GM18519 (cell line): Measurements from ENCODE around the gene VAPA.

Experiments used
- ATAC-seq: cut with Tn5 transposase; IDR thresholded peaks from one replicate; pipeline ENCODE4 v1.9.1; 2021; ENCODE audit warnings: mild to moderate bottlenecking, moderate library complexity; ENCODE audit not compliant: unreplicated experiment, low FRiP score

Gene VAPA

DNA sequence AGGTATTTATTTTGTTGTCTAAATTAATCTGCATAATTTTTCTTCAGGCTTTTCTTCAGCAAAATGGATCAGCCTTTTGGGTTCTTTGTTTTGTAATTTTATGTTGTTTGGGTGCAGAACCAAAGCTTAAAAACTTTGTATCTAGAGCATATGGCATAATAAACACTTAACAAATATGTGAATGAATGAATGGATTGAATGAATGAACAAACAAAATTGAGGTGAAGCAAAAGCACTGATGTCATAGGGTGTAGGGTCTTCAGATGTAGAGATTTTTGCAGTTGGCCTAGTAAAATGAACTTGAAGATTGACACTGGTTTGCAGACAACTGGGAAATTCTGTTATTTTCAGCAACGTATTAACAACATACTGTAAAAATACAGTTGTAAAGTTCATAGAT is 17.3 kb downstream of the VAPA start:
- no peak for ATAC-seq

DNA sequence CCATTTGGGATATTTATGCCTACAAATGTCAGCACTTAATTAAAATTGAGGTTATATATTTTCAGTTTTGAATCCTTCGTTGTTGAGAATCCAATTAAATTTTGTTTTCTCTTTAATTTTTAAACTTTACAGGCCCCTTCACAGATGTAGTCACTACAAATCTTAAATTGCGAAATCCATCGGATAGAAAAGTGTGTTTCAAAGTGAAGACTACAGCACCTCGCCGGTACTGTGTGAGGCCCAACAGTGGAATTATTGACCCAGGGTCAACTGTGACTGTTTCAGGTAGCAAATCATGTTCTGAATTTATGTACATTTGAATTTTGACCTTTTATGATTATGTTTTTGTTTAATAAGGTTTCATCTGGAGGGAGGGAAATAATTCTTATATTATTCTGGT is 17.9 kb downstream of the VAPA start:
- ATAC-seq = no peak

DNA sequence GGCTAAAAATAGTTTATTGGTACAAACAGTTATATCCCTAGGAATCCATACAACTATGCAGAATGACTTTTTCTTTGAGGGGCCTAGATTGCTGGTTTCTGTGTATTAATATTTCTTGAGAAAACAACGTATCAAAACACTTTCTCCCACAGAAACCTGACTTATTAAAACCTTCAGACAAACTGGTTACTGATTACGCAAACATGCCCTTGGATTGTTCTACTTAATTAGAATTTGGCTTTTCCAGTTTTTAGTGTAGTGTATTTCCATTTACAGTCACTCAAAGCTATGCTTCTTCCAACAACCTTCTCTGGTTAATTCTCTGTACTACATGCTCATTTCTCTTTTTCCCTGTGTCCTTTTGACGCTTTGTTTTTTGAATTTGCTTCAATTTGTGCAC is 20.0 kb downstream of the VAPA start:
- ATAC-seq = no peak

DNA sequence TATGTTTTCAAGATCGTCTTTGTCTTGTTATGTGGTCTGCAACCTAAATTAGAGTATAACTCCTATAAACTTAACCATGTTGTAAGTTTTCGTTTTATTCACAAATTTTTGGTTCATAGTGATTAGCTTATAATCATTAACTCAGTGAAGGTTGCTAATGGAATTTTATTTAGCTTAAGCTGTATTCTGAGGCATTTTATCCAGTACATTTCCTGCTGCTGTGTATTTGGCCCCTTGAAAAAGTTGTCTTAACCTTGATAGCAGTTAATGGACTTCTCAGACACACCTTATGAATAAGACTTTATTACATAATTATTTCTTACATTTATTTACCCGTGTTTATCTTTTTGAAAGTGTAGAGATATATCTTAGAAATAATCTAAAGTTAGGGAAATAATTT is 20.5 kb downstream of the VAPA start:
- no peak for ATAC-seq

DNA sequence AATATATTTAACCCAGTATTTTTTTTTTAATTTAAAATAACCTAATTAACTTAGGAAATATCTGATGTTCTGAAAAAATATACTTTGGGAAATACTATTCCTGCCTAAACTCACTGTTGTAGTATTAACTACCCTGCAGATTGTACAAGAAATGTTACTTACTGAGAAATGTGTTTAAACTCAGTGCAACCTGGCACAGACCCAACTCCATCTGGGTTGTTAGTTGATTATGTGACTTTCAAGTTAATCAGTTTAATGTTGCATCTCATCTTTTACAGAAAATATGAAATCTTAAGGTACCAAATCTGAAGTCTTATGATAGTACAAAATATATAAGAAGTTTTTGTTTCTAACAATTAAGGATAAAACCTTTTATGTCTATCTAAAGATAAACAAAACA is 27.3 kb downstream of the VAPA start:
- ATAC-seq = no peak

DNA sequence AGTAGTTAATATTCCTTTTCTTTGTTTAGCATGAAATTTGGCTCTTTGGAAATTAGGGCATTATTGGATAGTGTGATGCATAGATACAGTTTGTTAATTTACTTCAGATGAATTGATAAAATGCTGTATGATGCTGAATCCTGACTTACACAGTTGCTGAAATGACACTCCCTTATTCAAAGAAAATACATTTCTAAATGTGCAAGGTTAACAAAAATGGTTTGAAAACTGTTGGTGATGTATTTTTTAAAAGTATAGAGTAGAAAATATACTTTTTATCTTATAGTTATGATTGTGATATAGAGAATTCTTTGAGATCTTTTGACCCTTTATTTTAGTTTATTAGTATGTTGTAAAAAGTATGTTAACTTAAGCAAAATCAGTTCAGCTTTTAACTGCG is 27.8 kb downstream of the VAPA start:
- ATAC-seq = no peak

DNA sequence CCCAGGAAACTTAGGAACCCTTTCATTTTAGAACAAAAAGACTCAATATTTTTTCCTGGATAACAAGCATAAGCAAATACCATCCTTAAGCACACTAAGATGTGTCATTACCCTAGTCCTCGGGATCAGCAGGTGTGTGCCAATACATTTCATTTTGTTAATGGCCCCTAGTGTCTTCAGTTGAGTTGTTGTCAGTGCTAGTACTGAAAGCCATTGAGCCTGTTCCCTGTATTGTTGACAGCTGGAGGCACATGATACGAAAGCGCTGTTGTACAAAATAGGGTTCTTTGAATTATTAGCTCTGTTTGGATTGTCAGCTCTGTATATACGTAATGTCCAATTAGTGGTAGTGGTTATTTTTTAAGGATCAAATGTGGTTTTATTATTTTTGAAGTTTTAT is 29.5 kb downstream of the VAPA start:
- ATAC-seq = no peak

DNA sequence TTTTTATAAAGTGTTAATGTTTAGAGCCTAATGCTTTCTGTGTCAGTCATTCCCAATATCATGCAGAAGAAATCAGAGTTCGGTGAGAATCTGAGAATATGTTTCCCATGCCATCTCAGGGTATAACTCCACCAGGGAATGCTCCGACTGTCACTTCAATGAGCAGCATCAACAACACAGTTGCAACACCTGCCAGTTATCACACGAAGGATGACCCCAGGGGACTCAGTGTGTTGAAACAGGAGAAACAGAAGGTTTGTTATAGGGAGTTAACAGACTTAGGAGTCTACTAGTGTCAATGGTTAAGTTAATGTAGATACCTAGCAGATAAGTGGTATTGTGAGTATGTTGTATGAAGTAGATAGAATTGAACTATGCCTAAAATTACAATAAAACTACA is 31.0 kb downstream of the VAPA start:
- no peak for ATAC-seq

DNA sequence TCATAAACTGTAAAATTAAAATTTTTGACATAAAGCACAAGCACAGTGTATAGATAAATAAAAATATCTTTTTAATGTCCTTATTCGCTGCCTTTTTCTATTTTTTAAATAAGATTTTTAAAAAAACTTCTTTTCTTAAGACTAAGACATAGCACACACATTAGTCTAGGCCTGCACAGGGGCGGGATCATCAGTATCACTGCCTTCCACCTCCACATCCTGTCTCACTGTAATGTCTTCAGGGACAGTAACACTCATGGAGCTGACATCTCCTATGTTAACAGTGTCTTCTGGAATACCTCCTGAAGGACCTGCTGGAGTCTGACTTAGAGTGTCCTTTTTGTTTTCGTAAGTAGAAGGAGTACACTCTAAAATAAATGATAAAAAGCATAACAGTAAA is 33.0 kb downstream of the VAPA start:
- ATAC-seq = no peak

DNA sequence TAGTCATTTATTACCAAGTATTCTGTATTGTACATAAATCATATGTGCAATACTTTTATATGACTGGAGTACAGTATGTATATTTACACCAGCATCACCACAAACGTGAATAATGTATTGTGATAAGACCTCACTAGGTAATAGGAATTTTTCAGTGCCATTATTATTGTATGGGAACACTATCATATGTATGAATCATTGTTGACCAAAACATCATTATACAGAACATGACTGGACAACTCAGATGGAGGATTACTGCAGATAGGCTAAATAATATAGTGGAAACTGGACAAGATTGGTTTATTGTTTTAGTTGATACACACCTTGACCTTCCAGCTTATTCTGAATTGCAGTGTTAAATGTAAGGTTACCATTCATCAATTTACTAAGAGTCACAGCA is 33.4 kb downstream of the VAPA start:
- no peak for ATAC-seq

DNA sequence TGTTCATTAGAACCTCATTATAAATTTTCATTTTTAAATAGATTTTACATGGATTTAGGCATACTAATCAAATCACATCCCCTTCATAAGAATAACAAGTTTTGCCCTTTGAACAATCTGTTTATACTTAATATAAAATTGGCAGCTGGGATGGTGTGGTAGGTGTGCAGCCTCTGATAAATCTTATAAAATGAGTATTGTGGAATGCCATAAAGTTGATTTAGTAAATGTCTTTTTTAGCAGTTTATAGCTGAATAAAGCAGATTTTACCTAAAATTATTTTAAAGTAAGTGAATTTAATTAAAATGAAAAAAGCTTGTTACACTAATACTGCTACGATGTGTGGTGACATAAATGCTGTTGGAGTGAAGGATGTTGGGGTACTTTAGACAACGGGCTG is 35.5 kb downstream of the VAPA start:
- ATAC-seq = no peak

DNA sequence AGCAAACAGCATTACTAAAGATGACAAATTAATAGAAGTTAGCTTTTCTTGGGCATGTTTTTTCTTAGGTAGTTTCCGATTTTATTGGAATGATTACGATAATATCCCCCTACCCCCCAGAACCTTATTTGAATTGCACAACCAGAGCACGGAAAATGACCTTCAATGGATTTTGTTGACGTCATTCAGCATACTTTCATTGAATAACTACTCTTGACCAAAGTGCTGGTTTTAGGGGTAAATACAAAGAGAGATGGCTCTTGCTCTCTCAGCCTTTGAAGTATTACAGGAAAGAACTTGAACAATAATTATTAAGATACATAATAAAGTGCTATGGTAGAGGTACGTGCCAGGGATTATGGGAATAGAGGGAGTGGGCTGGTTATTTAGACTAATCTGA is 36.0 kb downstream of the VAPA start:
- no peak for ATAC-seq

DNA sequence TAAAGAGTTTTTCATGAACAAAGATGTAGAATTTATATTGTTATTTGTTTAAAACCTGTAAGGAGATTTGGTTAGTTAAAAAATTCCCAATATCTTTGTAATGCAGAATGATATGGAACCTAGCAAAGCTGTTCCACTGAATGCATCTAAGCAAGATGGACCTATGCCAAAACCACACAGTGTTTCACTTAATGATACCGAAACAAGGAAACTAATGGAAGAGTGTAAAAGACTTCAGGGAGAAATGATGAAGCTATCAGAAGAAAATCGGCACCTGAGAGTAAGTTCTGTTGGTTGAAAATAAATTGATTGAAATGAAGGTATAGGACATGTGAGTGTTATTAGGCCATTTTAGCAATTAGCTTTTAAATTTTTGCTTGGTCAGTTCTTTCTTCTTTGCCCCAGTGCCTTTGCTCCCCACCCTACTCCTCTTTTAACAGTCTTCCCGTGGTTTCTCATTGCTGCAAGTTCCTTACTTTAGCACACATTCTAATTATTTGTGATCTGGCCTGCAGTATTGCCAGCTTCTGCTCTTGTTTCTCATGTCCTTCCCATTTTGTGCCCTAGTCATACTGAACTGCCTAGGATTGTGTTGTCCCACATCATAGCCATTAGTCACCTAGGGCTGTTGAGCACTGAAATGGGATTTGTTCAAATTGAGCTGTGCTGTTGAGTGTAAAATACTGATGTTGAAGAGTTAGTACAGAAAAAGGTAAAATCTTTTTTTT is 36.6 kb downstream of the VAPA start:
- ATAC-seq = no peak

DNA sequence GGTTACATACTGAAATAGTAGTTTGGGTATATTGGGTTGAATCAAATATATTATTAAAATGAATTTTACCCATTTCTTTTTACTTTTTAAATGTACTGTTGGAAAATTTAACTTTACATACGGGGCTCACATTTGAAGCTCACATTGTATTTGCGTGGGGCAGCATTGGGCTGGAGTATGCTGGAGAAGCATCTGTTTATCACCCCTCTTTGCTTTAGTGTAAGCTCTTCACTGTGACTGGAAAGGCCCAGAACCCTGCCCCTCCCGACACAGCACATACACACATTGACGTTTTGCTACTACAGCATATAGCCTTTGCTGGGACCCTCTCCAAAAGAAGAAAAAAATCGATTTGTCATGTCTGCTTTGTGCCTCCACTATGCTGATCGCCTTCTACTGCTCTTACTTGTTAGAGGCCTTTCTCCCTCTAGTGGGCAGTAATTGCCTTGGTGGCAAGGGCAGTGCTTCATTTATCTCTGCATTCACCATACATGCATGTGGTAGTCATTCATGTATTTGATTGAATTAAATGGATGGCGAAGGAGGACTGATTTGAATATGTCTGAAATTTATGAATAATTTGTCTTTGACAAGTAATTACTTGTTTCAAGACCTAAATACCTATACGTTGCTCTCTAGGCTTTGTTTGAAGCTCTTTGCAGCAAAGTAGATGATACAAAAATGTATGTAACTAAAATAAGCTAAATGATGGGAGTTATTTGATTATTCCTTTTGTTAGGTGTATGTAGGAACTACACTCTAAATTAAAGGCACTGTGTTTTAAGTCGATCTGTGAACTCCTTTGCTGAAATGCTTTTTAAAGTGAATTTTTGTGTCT is 37.4 kb downstream of the VAPA start:
- ATAC-seq = no peak

DNA sequence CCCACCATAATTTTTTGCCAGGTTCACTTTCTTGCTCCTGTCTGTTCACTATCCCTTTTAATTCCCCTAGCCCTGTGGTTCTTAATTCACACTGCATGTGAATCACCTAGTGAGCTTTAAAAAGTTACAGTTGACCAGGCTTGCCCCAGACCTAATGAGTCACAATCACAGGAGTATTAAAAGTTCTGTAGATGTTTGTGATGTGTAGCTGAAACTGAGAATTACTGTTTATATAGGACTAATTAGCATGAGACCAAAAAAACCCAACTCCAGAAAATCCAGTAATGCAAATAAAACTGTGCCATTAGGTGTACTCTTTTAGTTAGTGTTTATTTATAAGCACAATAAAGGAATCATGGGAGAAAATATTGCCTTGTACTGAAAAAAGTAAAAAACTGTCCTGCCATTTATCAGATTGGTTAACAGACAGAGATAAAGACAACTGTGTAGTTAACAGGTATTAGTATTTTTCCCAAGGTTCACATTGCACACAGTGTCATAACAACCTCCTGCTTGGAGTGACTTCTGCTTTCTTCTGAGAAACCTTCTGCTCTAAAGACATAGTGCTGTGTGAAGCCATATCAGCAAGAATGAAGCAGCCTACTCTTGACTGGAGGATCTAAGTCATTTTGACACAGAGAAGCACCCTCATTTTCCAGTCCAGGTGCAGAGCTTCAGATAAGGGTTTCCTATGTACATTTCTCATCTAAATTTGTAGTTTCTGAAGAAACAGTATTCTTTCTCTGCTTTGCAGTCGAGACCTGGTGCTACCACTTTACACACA is 39.0 kb downstream of the VAPA start:
- ATAC-seq = no peak

DNA sequence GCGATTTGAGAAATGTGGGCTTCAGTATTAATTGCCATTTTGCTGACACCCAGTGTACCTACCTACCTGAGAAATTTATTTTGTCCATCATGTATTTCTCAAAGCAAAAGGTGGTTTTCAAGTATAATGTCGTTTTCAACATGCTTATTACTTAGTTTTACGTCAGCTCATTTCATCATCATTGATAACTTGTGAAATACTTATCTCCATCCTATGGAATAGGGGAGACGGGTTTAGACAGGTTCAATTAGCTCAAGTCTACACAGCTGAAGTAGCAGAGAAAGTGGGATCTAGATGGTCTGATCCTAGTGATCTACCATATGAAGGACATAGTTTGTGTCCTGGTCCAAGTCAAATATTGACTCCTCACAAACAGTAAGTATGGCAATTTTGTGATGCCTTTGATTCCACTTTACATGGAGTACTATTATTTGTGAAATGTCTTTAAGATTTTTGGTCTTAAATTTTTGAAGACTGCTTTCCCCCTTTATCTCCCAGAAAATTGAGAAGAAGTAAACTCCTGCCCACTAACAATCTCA is 45.1 kb downstream of the VAPA start:
- ATAC-seq = no peak

DNA sequence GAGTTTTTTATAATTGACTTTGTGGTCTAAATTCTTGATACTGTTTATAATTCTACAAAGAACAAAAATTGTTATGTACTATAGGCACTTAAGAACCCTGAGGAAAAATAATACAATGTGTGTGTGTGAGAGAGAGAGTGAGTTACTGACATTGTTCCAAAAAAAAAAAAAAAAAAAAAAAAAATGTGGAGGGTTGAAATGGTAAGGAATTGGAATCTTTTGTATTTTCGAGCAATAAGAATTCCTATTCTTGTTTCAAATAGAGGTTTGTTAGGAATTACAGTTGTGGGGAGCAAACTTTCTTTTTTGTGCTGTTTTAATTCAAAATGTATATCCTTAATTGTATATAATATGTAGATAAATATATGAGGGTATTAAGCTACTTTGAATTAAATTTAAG is 45.7 kb downstream of the VAPA start:
- no peak for ATAC-seq

DNA sequence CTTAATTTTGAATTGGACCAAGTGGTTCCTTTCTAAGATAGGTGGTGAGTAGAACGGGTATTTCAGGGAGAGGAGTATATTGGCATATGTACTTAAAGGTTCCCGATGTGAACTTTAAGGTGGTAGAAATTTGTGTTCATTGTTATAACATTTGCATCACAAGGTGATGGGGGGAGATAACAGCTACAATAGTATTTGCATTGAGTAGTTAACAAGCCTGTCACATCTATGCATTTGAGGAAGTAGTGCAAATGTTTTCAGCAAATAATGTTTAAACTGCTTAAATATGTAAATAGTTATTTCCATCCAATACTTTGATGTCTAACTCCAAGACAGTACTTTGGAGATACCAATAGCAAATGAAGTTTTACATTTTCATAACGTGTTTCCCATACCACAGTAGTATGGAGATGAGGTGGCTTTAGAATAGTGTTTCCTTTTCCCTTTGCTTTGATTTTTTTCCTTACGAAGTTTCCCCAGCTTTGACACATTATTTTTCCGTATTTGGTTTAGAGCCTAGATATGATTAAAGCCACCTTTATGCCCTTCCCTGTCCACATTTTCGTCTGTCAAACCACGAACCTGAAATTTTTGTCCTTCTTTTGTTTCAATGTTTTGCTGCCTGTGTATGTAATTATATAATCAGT is 46.6 kb downstream of the VAPA start:
- no peak for ATAC-seq

DNA sequence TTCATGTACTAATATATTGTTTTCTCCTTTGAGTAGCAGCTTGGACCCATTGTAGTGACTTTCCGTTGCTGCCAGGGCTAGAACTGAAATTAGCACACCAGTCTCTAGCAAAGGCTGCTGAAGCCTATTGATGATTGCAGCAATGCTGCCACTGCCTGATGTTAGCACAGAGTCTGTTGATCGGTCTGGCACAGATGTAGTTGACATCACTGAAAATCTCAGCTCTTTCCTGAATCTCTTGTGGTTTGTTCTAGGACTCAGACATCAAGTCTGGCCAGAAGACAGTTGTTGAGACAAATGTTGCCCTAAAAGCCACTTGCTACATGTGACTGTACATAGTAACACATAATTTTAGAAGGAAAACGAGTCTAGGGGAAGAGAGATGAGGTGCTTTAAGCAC is 47.2 kb downstream of the VAPA start:
- no peak for ATAC-seq

DNA sequence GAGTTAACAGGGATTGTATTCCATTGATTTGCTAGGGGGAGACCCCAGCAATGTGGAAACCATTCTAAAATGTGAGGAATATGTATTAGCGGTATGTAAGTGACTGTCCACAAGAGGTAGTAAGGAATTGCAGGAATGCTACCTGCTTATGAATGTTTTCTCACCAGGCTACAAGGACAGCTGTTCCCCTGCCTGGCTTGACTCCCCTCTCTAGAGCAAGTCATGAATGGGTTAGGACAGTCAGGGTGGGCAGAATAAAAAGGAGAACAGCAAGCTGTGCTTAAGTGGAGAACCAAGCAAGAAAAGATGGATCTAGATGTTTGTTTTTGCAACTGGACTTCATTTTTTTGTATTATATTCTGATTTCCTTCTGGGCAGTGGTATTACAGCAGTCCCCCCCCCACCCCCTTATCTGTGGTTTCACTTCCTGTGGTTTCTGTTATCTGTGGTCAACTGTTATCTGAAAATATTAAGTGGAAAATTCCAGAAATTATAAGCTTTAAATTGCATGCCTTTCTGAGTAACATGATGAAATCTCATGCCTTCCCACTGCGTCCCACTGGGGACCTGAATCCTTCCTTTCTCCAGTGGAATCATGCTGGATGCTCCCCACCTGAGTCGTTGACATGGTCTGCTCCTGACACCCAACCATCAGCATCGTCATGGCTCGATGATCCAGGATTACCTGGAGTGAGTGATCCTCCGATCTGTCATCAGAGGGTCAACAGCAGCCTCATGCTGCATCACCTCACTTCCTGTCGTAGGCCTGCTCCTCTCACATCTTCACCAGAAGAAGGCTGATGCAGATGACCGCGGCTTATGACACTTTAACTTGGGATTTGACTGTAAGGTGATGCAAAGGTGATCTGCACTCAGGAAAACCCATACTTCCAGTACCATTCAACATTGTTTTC is 52.2 kb downstream of the VAPA start:
- no peak for ATAC-seq
